ENCODE measurements around the gene FGF3. TPM values are rescaled to one million over a fixed set of nuclear protein-coding genes. Genes with fewer than 3 reads are reported as not detected.

FGF3 gene
- total RNA-seq = not detected

DNA sequence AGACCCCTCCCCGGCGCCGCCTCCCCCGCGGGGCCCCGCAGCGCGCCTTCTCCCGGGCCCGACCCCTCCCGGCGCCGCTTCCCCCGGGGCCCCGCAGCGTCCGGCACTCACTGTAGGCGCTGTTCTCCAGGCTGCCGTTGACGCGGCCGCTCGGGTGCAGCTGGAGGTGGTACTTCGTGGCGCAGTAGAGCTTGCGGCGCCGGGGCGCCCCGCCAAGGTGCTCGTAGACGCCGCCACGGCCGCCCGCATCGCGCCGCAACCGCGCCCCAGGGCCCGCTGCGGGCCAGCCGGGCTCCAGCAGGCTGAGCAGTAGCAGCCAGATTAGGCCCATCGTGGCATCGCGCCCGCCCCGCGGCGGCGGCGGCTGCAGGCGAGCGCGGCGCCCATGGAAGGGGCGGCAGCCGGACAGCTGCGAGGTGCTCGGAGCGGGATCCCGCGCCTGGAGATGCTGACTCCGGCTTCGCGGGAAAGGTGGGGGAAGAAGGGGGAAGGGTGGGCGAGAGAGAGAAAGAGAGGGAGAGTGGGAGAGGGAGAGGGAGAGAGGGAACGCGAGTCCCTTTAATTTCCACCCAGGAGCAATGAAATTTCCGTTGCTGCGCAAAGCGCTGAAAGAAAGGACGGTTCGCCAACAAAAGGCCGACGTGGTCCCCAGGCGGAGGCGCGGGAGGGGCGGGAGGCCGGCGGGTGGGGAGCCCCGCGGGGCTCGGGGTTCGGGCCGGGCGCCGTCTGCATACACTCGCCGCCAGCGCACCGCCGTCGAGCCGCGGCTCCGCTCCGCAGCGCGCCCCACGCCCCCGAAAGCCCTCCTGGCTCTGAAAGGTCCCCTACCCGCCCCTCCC, at the start of gene FGF3:
Gene FGF3 (minus strand): TSS at position 814 of the 839 bp plus-strand sequence. CDS start 483 bp downstream, at position 331.
- no peaks in the 10 kb centered on the region for H3K9me3 ChIP-seq (ENCODE audit: low read depth, low read length)
- peaks cover 21% of the 10 kb centered on the region for H3K27me3 ChIP-seq (ENCODE audit: insufficient read depth, low read length)
- no peak within 1 kb of the TSS for H3K4me3 ChIP-seq (ENCODE audit: low read length)
- H3K4me1 ChIP-seq (ENCODE audit: insufficient read depth, low read length) = no peaks in the 10 kb centered on the region

DNA sequence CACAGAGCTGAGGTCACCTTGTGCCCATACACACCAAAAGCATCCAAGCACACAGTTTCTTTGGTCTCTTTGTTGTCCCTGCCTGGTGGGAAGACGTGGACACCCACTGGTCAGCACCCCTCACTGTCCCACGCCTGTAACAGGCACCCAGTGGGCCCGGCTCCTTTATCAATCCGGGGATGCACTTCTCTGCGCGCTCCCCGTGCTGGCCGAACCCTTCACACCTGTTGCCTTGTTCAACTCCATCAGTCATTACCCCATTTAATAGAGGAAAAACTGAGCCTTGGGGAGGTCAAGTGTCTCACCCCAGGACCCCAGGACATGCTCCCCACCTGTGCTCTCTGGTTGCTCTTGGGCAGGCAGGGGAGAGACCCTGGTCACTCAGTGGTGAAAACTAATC, 49.7 kb upstream of the FGF3 start:
- H3K4me1 ChIP-seq (ENCODE audit: insufficient read depth, low read length) = no peaks in the 10 kb centered on the region
- H3K4me3 ChIP-seq (ENCODE audit: low read length) = no peak overlapping the region
- H3K27me3 ChIP-seq (ENCODE audit: insufficient read depth, low read length) = no peaks in the 10 kb centered on the region
- H3K9me3 ChIP-seq (ENCODE audit: low read depth, low read length) = no peaks in the 10 kb centered on the region

DNA sequence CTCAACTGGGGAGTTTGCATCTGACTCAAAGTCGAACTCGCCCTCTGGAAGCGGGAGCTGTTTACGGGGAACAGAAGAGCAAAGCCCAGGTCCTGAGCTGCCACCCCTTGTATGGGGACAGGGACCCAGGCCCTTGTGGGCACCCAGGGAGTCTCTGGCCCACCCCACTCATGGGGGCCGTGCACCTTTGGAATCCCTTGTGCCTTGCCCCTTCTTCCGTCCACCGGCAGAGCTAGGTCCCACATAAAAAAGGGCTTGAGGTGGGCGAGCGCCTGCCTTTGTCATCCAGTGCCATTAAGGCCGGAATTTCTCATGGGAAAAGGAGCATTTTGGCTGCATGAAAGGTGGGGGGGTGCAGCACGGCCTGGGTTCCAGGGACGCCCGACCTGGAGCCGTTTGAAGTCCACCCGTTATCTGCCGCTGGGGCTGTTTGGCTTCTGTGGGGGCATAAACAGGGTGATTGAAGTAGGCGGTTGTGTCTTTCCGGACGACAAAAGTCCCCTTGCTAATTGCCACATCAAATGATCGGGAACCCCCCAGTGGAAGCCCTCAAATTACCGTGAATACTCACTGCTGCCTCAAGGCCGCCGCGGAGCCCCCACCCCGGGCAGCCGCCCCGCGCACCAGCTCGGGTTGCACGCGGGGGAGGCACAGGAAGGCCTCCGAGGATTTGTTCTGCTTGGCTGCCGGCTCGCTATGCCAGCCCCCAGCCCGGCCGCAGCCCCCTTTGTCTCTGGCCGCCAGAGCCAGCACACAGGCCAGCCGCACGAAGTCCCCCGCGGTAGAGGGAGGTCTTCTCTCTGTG, 49.0 kb upstream of the FGF3 start:
- Histone ChIP-seq H3K9me3 (ENCODE audit: low read depth, low read length) (no peaks in the 10 kb centered on the region), H3K4me1 (ENCODE audit: insufficient read depth, low read length) (no peaks in the 10 kb centered on the region), H3K4me3 (ENCODE audit: low read length) (no peak overlapping the region), H3K27me3 (ENCODE audit: insufficient read depth, low read length) (no peaks in the 10 kb centered on the region)

DNA sequence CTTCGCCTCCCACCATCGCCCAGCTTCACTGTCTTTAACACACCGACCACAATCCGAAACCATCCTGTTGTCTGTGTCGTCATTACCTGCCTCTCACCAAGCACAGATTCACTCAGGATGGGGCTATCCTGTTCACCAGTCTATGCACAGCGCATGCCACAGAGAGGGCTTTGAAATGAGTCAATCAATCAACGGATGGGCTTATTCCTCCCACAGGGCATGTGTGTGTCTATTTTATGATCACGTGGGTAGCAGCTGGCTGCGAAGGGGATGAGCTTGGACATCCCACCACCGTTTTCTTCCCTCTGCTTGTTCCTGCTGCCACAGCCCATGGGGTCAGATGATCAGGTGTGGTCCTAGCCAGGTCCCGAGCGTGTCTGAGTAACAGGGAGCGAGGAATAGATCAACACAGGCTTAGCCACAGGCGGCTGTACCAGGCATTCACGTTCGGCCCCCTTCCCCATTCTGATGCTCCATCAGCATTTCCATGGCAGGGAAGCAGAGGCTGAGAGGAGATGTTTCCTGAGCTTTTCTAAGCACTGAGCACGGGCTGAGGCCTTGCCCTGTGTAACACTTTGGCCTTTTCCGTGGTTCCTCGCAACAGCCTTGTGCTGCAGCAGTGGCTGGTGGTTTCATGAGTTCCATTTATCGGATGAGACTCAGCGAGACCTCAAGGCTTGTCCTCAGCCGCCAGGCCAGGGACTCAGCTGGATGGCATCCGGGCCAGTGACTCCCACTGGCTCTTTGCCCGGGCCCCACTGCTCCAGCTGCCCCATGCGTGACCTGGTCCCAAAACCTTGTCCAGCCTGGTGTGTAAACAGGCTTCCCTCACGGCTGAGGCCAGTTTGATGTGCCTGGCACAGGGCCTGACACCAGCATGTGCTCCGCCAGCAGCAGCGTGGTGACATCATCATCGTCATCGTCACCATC, 48.1 kb upstream of the FGF3 start:
- Histone ChIP-seq H3K4me1 (ENCODE audit: insufficient read depth, low read length) (no peaks in the 10 kb centered on the region), H3K9me3 (ENCODE audit: low read depth, low read length) (no peaks in the 10 kb centered on the region), H3K27me3 (ENCODE audit: insufficient read depth, low read length) (no peaks in the 10 kb centered on the region), H3K4me3 (ENCODE audit: low read length) (no peak overlapping the region)

DNA sequence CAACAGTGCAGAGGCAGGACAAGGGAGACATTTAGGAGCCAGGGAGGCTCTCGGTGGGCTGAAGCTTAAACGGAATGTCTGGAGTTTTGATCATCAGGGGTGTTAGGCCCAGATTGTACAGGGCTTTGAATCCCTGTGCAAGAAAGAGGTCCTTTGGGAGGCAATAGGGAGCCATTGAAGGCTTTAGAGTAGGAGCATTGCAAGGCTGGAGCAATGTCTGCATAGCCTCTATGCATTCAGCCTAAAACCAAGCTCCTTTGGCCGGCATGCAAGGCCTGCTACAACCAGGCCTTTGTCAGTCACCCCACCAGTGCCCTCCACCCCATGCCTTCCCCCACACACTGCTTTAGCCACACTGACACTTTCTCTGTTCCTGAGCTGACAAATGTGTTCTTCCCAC, 47.4 kb upstream of the FGF3 start:
- Histone ChIP-seq H3K4me1 (ENCODE audit: insufficient read depth, low read length) (no peaks in the 10 kb centered on the region), H3K27me3 (ENCODE audit: insufficient read depth, low read length) (no peaks in the 10 kb centered on the region), H3K4me3 (ENCODE audit: low read length) (no peak overlapping the region)

DNA sequence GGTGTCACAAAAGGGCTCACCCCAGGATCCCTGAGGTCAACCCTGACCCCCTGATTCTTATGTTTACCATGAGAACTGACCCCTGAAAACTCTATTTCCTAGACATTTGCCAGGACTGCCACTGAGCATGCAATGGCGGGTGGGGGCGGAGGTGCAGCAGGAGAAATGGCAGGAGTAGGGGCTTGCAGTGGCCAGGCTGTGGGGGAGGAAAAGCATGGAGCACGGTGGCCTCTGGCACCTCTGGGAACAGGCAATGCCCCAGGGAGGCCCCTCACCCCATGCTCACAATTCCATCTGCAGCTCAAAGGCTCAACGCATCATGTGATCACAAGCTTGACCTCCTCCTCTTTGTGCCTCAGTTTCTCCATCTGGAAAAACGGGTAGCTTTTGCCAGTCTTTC, 46.5 kb upstream of the FGF3 start:
- Histone ChIP-seq H3K4me1 (ENCODE audit: insufficient read depth, low read length) (no peaks in the 10 kb centered on the region), H3K4me3 (ENCODE audit: low read length) (no peak overlapping the region), H3K9me3 (ENCODE audit: low read depth, low read length) (no peaks in the 10 kb centered on the region), H3K27me3 (ENCODE audit: insufficient read depth, low read length) (no peaks in the 10 kb centered on the region)

More for the DNA sequence above, 47.4 kb upstream of the FGF3 start:
- no peaks in the 10 kb centered on the region for H3K9me3 ChIP-seq (ENCODE audit: low read depth, low read length)

DNA sequence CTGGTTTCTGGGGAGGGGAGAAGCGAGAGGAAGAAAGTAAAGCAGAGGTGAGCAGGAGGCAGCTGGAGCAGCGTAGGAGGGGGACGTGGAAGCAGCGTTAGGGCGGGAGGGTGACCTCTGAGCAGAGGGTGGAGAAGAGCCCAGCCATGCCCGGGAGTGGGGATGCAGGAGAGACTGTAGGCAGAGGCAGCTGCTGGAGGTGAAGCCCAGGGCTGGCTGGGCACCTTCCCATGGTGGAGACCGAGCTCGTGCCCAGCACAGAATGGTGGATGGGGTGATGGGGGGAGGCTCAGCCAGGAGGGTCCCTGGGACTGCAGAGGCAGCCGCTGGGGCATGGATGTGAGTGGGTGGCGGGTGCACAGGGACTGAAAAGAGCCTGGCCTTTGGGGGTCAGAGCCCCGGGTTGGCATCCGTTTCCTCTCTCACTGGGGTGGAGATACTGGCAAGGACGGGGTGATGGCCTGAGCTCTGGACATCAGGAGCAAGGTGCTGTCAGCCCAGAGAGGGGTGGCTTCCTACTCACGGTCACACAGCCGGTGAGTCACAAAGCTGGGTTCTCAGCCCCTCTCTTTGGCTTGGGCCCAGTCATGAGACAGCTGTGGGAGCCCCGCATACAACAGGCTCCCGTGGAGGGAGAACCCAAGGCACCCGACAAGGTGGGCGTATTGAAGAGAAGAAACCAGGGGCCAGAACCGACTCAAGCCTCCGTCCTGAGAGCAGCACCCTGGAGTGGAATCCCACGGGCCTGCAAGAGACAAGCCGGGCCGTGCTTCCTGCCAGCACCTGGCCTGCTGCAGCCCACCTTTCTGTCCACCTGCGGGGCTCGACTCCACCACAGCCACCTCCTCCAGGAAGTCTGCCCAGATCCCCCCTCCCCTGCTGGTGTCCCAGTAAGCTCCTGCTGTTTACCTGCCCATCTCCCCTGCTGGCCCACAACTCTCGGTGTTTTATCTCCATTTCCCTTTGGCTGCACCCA, 45.8 kb upstream of the FGF3 start:
- no peak overlapping the region for H3K4me3 ChIP-seq (ENCODE audit: low read length)
- H3K27me3 ChIP-seq (ENCODE audit: insufficient read depth, low read length) = no peaks in the 10 kb centered on the region
- H3K9me3 ChIP-seq (ENCODE audit: low read depth, low read length) = no peaks in the 10 kb centered on the region
- no peaks in the 10 kb centered on the region for H3K4me1 ChIP-seq (ENCODE audit: insufficient read depth, low read length)

DNA sequence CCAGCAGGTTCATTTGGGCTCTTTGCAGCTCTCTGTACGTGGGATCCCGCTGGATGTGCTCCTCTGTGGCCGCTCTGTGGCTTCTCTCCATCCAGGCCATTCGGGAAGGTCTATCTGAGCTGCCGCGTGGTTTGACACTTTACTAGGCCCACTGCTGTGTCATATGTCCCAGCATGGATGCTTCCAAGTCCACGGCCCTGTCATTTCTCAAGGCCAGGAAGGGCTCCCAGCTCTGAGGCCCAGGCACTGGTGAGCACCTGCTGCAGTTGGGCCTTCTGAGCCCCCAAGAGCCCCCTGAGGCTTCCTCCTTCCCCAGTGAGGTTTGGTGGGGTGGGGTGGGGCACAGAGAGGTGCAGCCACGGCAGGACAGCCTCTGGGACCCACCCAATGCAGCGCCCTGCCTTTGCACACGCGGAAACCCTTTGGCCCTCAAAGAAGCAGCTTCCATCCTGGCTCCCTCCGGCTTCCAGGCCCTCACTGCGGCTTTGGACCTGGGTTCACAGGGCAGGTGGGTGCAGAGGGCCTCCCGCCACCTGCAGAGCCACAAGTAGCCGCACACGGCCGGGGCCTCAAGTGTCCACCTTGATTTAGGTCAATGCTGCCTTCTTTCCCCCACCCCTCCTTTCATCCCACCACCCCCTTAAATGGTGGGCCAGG, 44.5 kb upstream of the FGF3 start:
- H3K27me3 ChIP-seq (ENCODE audit: insufficient read depth, low read length) = no peaks in the 10 kb centered on the region
- H3K4me3 ChIP-seq (ENCODE audit: low read length) = no peak overlapping the region
- H3K9me3 ChIP-seq (ENCODE audit: low read depth, low read length) = no peaks in the 10 kb centered on the region

DNA sequence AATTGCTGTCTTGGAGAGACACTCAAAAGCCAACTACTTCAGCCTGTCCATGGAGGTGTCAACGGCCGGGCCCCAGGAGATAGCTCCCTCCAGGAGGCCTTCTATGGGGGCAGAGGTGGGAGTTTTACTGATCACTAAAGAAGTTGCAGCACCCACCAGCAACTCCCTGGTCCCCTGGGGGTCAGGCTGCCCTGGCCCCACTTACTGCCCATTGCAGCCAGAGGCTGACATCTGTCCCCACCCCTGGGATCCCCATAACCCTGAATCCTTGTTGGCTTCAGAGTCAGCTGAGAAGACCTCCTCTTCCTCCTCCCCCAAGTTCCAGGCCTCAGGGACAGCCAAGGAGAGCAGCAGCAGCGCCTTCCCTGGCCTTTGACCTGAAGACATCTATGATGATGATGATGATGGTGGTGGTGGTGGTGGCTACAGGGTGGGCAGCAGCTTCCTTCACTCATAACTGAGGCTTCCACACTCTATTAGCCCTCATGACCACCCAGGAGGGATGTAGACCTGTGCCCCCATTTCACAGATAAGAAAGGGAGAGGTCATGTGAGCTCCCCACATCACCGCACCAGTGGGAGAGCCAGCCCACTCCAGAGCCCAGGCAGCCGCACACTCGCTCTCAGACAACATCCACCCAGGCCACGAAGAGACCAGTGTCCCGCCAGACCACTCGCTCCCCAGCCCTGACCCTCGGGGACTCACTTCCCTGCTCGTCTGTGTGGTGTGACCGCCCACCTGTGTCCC, 43.8 kb upstream of the FGF3 start:
- Histone ChIP-seq H3K9me3 (ENCODE audit: low read depth, low read length) (no peaks in the 10 kb centered on the region), H3K4me3 (ENCODE audit: low read length) (no peak overlapping the region), H3K27me3 (ENCODE audit: insufficient read depth, low read length) (no peaks in the 10 kb centered on the region), H3K4me1 (ENCODE audit: insufficient read depth, low read length) (no peaks in the 10 kb centered on the region)

More for the DNA sequence above, 44.5 kb upstream of the FGF3 start:
- H3K4me1 ChIP-seq (ENCODE audit: insufficient read depth, low read length) = no peaks in the 10 kb centered on the region

DNA sequence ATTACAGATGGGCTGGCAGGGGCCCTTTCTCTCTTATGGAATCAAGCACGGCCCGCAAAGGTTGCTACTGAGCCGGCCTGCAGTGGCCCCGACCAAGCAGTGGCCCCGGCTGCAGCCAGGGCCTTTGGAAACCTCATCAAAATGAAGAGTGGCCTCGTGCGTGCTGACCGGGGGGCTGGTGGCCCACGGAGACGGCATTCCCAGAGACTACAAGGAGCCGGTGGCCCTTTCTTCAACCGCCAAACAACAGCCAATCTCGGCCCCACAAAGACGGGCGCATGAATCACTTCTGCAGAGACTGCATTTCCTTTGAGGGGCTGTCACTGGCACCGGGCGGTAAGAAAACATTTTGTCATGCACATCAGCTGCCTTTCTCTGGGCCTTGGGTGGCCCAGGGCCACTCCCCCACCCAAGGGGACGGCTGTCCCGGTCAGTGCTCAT, 43.1 kb upstream of the FGF3 start:
- no peaks in the 10 kb centered on the region for H3K4me1 ChIP-seq (ENCODE audit: insufficient read depth, low read length)
- no peaks in the 10 kb centered on the region for H3K9me3 ChIP-seq (ENCODE audit: low read depth, low read length)
- H3K4me3 ChIP-seq (ENCODE audit: low read length) = no peak overlapping the region
- H3K27me3 ChIP-seq (ENCODE audit: insufficient read depth, low read length) = no peaks in the 10 kb centered on the region

DNA sequence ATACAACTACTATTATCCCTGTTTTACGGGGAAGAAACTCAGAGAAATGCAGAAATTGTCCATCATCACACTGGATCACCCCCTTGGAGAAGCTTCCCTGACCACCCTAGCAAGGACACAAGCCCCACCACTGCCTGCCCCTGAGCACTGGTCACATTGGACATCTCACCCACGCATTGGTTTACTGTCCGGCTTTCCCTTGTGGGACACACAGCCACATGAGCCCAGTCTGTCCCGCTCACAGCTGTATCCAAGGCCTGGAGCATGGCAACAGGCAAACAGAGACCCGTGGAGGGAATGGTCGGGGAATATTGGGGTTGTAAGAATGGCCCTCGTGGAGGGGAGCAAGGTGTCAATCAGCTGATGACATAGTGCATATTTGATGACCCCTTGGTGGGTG, 42.7 kb upstream of the FGF3 start:
- Histone ChIP-seq H3K27me3 (ENCODE audit: insufficient read depth, low read length) (no peaks in the 10 kb centered on the region), H3K9me3 (ENCODE audit: low read depth, low read length) (no peaks in the 10 kb centered on the region), H3K4me1 (ENCODE audit: insufficient read depth, low read length) (no peaks in the 10 kb centered on the region), H3K4me3 (ENCODE audit: low read length) (no peak overlapping the region)

DNA sequence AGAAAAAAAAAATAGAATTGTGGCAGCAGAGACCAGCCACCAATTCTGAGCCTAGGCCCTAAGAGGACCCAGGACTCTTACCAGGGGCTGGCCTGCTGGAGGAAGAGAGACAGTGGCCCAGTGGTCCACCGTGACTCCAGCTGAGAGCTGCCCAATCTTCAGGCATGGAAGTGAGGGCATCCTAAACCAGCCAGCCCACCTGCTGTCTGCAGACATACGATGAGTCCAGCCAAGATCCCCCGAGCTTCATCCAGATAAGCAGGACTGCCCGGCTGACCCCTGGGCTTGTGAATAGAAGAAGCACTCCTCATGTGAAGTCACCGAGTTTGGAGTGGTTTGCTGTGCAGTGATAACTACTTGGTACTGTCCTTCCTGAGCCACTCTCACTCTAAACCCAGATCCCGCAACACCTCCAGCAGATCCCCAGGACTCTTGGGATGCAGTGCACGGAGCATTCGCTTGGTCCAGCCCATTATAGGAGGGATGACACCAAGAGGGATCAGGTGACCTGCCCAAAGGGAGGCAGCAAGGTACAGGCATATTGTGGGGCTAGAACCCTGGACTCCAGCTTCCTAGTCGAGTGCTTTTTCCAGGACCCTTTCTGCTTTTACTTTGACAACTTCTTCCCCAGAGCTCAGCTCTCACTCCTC, 41.7 kb upstream of the FGF3 start:
- H3K4me3 ChIP-seq (ENCODE audit: low read length) = no peak overlapping the region
- no peaks in the 10 kb centered on the region for H3K27me3 ChIP-seq (ENCODE audit: insufficient read depth, low read length)
- H3K4me1 ChIP-seq (ENCODE audit: insufficient read depth, low read length) = no peaks in the 10 kb centered on the region
- H3K9me3 ChIP-seq (ENCODE audit: low read depth, low read length) = no peaks in the 10 kb centered on the region

Data from mononuclear cell (primary cell).